Measurements from ENCODE around the gene RNU1-1.
"Not testable (repeated sequence)": the region's sequence is repeated elsewhere in the genome, so short reads cannot be mapped to it uniquely, and the experiment has no call there.

RNU1-1 gene

DNA sequence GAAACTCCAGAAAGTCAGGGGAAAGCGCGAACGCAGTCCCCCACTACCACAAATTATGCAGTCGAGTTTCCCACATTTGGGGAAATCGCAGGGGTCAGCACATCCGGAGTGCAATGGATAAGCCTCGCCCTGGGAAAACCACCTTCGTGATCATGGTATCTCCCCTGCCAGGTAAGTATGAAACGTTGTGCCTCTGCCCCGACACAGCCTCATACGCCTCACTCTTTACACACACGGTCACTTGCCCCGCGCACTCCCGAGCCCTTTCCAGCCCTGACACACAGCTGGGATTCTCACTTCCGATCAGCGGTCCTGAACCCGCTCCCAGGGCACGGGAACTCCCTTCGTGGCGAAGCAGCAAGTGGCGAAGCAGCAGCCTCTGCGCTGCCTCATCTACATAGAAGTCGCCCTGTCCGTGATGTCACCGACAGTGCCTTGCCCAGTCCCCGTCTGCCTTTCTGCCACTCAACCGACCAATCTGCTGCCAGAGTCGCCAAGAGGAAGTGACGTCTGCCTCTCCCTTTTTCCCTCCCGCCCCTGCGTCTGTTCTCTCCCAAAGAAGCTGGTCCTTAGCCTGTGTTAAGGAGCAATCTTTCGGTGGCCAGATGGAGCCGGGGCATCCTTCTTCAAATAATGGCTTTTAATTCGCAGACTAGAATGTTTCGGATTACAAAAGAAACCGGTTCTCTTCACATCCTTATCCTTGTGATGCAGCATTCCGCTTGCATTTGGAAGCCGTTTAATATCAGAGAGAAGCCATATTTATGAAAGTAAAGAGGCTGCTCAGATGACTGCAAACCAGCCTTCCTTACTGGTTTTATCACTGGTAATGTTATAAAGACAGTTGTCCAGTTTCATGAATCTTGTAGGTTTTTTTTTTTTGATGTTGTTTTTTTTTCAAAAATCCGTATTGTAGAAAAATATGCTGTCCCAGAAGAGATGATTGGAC, at the start of gene RNU1-1:
Gene RNU1-1 (minus strand): TSS at position 179 of the 949 bp plus-strand sequence.
- H3K27ac Mint-ChIP-seq, H3K4me1 Mint-ChIP-seq, H3K36me3 Mint-ChIP-seq, H3K4me3 Mint-ChIP-seq, H3K9me3 Mint-ChIP-seq: not testable (repeated sequence)
- DNase-seq (peak; percentile 83), ATAC-seq (replicated peaks) (peak; percentile 39 to 44)
- H3K27me3 Mint-ChIP-seq: peaks cover 11 to 25% of the 10 kb centered on the region in 2 donors

GRCh38 chr1:16561035-16561434, 47.0 kb upstream of the RNU1-1 start:
- DNase-seq; H3K4me3 Mint-ChIP-seq; H3K4me1 Mint-ChIP-seq; H3K9me3 Mint-ChIP-seq; ATAC-seq (replicated peaks); H3K27me3 Mint-ChIP-seq; H3K27ac Mint-ChIP-seq; H3K36me3 Mint-ChIP-seq: not testable (repeated sequence)

DNA sequence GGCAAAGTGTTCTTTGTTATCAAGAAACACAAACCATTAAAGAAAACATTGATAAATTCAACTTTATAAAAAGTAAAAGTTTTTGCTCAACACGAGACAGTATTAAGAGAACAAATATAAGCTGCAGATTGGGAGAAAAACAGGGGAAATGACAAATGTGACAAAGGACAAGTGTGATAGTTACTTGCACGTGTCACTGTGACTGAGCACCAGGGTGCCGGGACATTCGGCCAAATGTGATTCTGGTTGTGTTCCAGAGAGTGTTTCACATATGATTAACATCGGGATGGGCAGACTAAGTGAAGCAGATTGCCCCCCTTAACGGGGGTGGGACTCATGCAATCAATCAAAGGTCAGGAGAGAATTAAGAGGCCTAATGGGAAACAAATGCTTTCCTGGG, 46.4 kb upstream of the RNU1-1 start:
- H3K4me3 Mint-ChIP-seq; H3K27me3 Mint-ChIP-seq; H3K4me1 Mint-ChIP-seq; H3K36me3 Mint-ChIP-seq; ATAC-seq (replicated peaks); H3K27ac Mint-ChIP-seq; DNase-seq; H3K9me3 Mint-ChIP-seq: not testable (repeated sequence)

DNA sequence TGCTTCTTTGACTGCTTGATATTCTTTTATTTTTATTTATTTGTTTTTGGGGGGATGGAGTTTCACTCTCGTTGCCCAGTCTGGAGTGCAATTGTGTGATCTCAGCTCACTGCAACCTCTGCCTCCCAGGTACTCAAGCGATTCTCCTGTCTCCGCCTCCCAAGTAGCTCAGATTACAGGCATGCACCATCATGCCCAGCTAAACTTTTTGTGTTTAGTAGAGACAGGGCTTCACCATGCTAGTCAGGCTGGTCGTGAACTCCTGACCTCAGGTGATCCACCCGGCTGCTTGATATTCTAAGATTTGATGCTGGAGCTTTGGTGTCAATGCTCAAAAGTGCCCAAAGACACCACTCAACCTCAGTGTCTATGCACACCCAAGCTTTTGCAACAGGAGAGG, 45.6 kb upstream of the RNU1-1 start:
- DNase-seq; H3K4me3 Mint-ChIP-seq; H3K27me3 Mint-ChIP-seq; H3K9me3 Mint-ChIP-seq; ATAC-seq (replicated peaks); H3K36me3 Mint-ChIP-seq; H3K4me1 Mint-ChIP-seq; H3K27ac Mint-ChIP-seq: not testable (repeated sequence)

DNA sequence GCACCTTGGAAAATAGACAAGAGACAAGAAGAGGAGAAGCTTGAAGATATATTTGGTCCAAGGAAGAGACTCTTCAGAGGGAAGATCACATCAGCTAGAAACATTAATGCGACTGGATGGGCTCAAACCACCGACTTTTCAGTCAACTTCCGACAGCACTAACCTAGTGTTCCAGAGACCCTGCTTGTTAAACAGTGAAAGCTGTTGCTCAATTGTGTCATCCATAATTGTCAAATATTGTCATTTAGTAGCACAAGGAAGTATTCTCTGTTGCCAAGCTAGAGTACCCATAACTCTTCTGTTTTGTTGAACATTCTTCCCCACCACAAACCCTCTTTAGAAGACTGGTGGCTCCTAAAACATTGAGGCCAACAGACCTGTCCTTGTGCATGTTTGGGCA, 42.9 kb upstream of the RNU1-1 start:
- not testable (repeated sequence) for H3K4me3 Mint-ChIP-seq; H3K4me1 Mint-ChIP-seq; H3K27me3 Mint-ChIP-seq; DNase-seq; H3K9me3 Mint-ChIP-seq; ATAC-seq (replicated peaks); H3K27ac Mint-ChIP-seq; H3K36me3 Mint-ChIP-seq

DNA sequence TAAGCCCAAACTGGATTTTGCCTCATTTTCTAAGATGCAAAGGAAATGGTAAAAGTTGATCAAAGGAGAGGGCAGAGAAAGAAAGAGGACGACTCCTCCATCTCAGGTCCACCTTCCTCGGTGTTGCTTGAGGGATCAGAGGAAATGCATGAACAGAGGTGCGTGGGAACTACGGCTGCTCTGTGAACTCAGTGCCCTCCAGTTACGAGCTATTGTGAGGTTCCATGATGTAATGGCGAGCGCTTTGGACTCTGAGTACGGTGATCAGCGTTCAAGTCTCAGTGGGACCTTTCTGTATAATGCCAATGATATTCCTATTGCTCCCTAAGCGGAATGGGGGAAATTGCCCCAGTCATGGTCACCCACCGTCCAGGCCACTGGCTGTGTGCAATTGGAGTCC, 39.2 kb upstream of the RNU1-1 start:
- ATAC-seq (replicated peaks); H3K4me1 Mint-ChIP-seq; H3K27me3 Mint-ChIP-seq; H3K27ac Mint-ChIP-seq; H3K4me3 Mint-ChIP-seq; DNase-seq; H3K36me3 Mint-ChIP-seq; H3K9me3 Mint-ChIP-seq: not testable (repeated sequence)

DNA sequence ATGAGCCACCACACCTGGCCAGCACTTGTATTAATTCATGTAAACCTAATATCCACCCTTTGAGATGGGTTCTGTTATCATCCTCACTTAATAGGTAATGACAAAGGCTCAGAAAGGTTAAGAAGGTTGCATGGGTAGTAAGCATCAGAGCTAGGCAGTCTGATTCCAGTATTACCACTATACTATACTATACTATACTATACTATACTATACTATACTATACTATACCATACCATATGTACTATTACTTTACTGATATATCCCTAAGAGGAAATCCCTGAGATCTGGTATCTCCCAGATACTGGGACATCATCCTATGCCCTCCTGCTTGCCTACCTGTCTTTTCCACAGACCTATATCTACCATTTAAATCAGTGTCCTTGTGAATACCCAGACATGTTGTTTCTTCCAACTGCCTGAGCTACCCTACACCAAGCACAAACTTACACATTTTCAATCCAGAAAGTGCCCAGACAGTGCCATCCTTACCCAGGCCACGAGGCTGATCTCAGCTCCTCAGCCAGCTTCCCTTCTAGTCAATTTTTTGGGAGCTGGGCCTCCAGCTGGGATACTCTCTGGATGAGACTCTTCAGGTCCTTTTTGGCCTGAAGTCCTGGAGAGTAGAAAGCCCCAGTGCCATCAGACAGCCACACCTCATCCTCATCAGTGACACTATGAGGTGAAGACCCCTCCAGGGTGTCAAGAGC, 36.3 kb upstream of the RNU1-1 start:
- H3K4me3 Mint-ChIP-seq; ATAC-seq (replicated peaks): not testable (repeated sequence)

GRCh38 chr1:16549545-16549944, 35.5 kb upstream of the RNU1-1 start:
- H3K27ac Mint-ChIP-seq, H3K36me3 Mint-ChIP-seq, DNase-seq: not testable (repeated sequence)

More for the DNA sequence above, 36.3 kb upstream of the RNU1-1 start:
- H3K9me3 Mint-ChIP-seq, DNase-seq, H3K27me3 Mint-ChIP-seq, H3K27ac Mint-ChIP-seq, H3K36me3 Mint-ChIP-seq, H3K4me1 Mint-ChIP-seq: not testable (repeated sequence)

GRCh38 chr1:16547502-16548241, 33.6 kb upstream of the RNU1-1 start:
- not testable (repeated sequence) for ATAC-seq (replicated peaks)

More at GRCh38 chr1:16549545-16549944, 35.5 kb upstream of the RNU1-1 start:
- not testable (repeated sequence) for H3K4me3 Mint-ChIP-seq; H3K4me1 Mint-ChIP-seq; ATAC-seq (replicated peaks); H3K9me3 Mint-ChIP-seq; H3K27me3 Mint-ChIP-seq

DNA sequence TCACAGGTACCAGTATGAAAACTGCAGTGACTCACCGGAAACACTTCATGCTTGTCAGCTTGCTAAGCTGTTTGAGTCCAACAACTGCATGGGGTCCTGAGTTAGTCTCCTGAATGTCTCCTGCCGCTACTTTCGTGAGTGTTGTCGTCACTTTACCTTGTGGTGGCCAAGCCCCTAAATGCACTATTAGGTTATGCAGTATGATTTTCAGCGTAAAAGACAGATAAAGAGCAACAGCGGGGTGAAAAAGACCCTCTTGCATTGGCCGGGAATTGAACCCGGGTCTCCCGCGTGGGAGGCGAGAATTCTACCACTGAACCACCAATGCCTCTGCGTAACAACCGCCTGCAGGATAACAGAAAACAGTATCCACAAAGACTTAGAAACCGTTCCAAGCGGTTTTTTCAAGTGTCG, 31.6 kb upstream of the RNU1-1 start:
- H3K9me3 Mint-ChIP-seq, H3K4me1 Mint-ChIP-seq, H3K27me3 Mint-ChIP-seq, DNase-seq, H3K36me3 Mint-ChIP-seq, H3K4me3 Mint-ChIP-seq: not testable (repeated sequence)
- ATAC-seq (replicated peaks): peak in 1 of 2 donors; percentile 20
- peak overlapping the region; percentile 86 for H3K27ac Mint-ChIP-seq

More at GRCh38 chr1:16547502-16548241, 33.6 kb upstream of the RNU1-1 start:
- H3K4me1 Mint-ChIP-seq, H3K9me3 Mint-ChIP-seq, H3K36me3 Mint-ChIP-seq, H3K27me3 Mint-ChIP-seq, H3K4me3 Mint-ChIP-seq, DNase-seq, H3K27ac Mint-ChIP-seq: not testable (repeated sequence)

- H3K27me3 Mint-ChIP-seq, H3K36me3 Mint-ChIP-seq, H3K4me3 Mint-ChIP-seq, H3K9me3 Mint-ChIP-seq: not testable (repeated sequence)
- DNase-seq: peak; percentile 66
- Mint-ChIP-seq H3K27ac (peak overlapping the region; percentile 10), H3K4me1 (peaks cover 6 to 11% of the 10 kb centered on the region in 2 donors)
- ATAC-seq (replicated peaks): peak in 1 of 2 donors; percentile 65
These were observed 26.4 kb upstream of the RNU1-1 start for GRCh38 chr1:16540421-16540893.

DNA sequence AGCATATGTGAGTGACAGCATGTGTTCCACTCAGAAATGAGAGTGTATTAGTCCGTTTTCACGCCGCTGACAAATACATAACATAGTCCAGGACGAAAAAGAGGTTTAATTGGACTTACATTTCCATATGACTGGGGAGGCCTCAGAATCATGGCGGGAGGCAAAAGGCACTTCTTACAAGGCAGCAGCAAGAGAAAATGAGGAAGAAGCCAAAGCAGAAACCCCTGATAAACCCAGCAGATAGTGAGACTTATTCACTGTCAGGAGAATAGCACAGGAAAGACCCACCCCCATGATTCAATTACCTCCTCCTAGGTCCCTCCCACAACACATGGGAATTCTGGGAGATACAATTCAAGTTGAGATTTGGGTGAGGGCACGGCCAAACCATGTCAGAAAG, 23.4 kb upstream of the RNU1-1 start:
- H3K4me3 Mint-ChIP-seq; H3K27ac Mint-ChIP-seq; DNase-seq; H3K36me3 Mint-ChIP-seq; H3K9me3 Mint-ChIP-seq; ATAC-seq (replicated peaks): not testable (repeated sequence)
- peaks cover 16 to 24% of the 10 kb centered on the region in 2 donors for H3K4me1 Mint-ChIP-seq
- H3K27me3 Mint-ChIP-seq: peaks cover 3 to 18% of the 10 kb centered on the region in 2 donors

GRCh38 chr1:16536796-16537195, 22.7 kb upstream of the RNU1-1 start:
- not testable (repeated sequence) for H3K36me3 Mint-ChIP-seq; H3K27ac Mint-ChIP-seq; H3K9me3 Mint-ChIP-seq; H3K4me3 Mint-ChIP-seq; ATAC-seq (replicated peaks); DNase-seq
- peaks cover 16 to 24% of the 10 kb centered on the region in 2 donors for H3K4me1 Mint-ChIP-seq
- H3K27me3 Mint-ChIP-seq: peaks cover 8 to 23% of the 10 kb centered on the region in 2 donors

DNA sequence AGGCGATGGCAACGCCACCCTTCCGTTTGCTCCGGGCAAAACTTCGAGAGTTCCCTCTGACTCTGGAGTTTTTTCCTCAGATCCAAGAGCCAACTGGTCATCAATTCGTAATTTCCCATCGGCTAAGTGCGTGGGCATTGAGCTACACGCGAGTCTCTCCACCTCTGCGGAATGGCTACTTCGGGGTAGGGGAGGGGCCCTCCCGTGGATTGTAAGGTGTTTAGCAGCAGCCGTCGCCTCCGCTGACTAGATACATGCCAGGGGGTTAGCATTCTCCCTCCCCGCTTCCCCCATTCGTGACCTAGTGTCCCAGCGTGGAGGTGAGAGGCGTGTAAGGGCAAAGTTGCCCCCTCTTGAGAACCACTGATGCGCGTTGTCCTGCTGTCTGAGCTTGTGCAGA, 21.8 kb upstream of the RNU1-1 start:
- not testable (repeated sequence) for H3K4me3 Mint-ChIP-seq; DNase-seq; H3K9me3 Mint-ChIP-seq; ATAC-seq (replicated peaks); H3K27ac Mint-ChIP-seq; H3K36me3 Mint-ChIP-seq
- H3K4me1 Mint-ChIP-seq: peaks cover 15 to 24% of the 10 kb centered on the region in 2 donors
- H3K27me3 Mint-ChIP-seq: peaks cover 15 to 31% of the 10 kb centered on the region in 2 donors
